ENCODE measurements around the gene DCLK1. TPM values are rescaled to one million over a fixed set of nuclear protein-coding genes. Genes with fewer than 3 reads are reported as not detected.

The DCLK1 gene
- total RNA-seq, 4 donors from 2014 or later, result 11.7 to 51.4 (median 15.8) TPM

DNA sequence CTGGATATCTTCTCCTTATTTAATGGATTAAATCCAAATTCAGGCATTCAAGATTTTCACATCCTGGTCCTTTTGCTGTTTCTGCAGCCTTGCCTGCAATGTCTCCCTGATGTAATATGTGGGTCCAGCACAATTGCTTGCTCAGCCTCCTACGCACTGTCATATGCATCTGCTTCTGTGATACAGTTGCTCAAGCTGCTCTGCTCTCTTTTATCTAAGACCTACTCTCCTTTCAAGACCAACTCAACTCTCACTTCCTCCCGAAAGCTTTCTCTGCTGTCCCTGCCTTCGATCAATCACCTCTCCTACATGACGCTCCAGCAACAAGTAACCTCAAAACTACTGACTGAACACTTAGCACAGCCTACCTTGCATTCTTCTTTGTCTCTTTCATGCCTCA lies 138.2 kb downstream of the DCLK1 start:
- Histone ChIP-seq H3K4me3 (no peak overlapping the region), H3K9me3 (no peaks in the 10 kb centered on the region), H3K27ac (no peak overlapping the region), H3K4me1 (peaks cover 12% of the 10 kb centered on the region), H3K27me3 (no peaks in the 10 kb centered on the region), H3K36me3 (no peaks in the 10 kb centered on the region)
- DNase-seq (ENCODE audit: low spot score in 2 of 2), result no peak
- no peak for TF ChIP-seq POLR2AphosphoS5 (IDR thresholded peaks at IDR 0.05)
- TF ChIP-seq, protein P1, sequence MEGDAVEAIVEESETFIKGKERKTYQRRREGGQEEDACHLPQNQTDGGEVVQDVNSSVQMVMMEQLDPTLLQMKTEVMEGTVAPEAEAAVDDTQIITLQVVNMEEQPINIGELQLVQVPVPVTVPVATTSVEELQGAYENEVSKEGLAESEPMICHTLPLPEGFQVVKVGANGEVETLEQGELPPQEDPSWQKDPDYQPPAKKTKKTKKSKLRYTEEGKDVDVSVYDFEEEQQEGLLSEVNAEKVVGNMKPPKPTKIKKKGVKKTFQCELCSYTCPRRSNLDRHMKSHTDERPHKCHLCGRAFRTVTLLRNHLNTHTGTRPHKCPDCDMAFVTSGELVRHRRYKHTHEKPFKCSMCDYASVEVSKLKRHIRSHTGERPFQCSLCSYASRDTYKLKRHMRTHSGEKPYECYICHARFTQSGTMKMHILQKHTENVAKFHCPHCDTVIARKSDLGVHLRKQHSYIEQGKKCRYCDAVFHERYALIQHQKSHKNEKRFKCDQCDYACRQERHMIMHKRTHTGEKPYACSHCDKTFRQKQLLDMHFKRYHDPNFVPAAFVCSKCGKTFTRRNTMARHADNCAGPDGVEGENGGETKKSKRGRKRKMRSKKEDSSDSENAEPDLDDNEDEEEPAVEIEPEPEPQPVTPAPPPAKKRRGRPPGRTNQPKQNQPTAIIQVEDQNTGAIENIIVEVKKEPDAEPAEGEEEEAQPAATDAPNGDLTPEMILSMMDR (IDR thresholded peaks at IDR 0.05), result no peak
- no peak for TF ChIP-seq POLR2A (IDR thresholded peaks at IDR 0.05)
- TF ChIP-seq EP300 (IDR thresholded peaks at IDR 0.05), result no peak
- whole genome bisulfite sequencing, result 90% methylated on average over 4 of the region's 4 CpGs

GRCh38 chr13:35990196-35990595 lies 141.0 kb downstream of the DCLK1 start:
- WGBS, result 90% methylated on average over 3 of the region's 3 CpGs
- Histone ChIP-seq H3K9me3 (no peaks in the 10 kb centered on the region), H3K36me3 (no peaks in the 10 kb centered on the region), H3K27ac (no peak overlapping the region), H3K4me1 (peaks cover 11% of the 10 kb centered on the region), H3K27me3 (no peaks in the 10 kb centered on the region), H3K4me3 (no peak overlapping the region)
- no peak for TF ChIP-seq POLR2AphosphoS5 (IDR thresholded peaks at IDR 0.05)
- TF ChIP-seq, protein P1 (IDR thresholded peaks at IDR 0.05), result no peak
- TF ChIP-seq EP300 (IDR thresholded peaks at IDR 0.05), result no peak
- TF ChIP-seq POLR2A (IDR thresholded peaks at IDR 0.05), result no peak
- no peak for DNase-seq (ENCODE audit: low spot score in 2 of 2)

GRCh38 chr13:35988648-35989081 lies 142.5 kb downstream of the DCLK1 start:
- no peaks in the 10 kb centered on the region for H3K36me3 ChIP-seq
- no peak overlapping the region for H3K4me3 ChIP-seq
- WGBS, result 59% methylated on average over 6 of the region's 6 CpGs
- TF ChIP-seq POLR2AphosphoS5 (IDR thresholded peaks at IDR 0.05) (no peak), POLR2A (IDR thresholded peaks at IDR 0.05) (no peak), EP300 (IDR thresholded peaks at IDR 0.05) (no peak)
- TF ChIP-seq, protein P1 (IDR thresholded peaks at IDR 0.05), result no peak
- H3K9me3 ChIP-seq, result no peaks in the 10 kb centered on the region
- H3K27me3 ChIP-seq, result no peaks in the 10 kb centered on the region
- peaks cover 1% of the 10 kb centered on the region for H3K4me1 ChIP-seq
- DNase-seq (ENCODE audit: low spot score in 2 of 2), result no peak
- H3K27ac ChIP-seq, result no peak overlapping the region

- Histone ChIP-seq H3K36me3 (no peaks in the 10 kb centered on the region), H3K4me3 (no peak overlapping the region), H3K9me3 (no peaks in the 10 kb centered on the region), H3K27me3 (no peaks in the 10 kb centered on the region), H3K4me1 (no peaks in the 10 kb centered on the region), H3K27ac (no peak overlapping the region)
- no peak for DNase-seq (ENCODE audit: low spot score in 2 of 2)
- WGBS, result 72% methylated on average over 18 of the region's 19 CpGs
- TF ChIP-seq, protein P1 (IDR thresholded peaks at IDR 0.05), result no peak
- no peak for TF ChIP-seq EP300 (IDR thresholded peaks at IDR 0.05)
- no peak for TF ChIP-seq POLR2AphosphoS5 (IDR thresholded peaks at IDR 0.05)
- TF ChIP-seq POLR2A (IDR thresholded peaks at IDR 0.05), result no peak
Observed at GRCh38 chr13:35987572-35988513, 143.3 kb downstream of the DCLK1 start.

- Histone ChIP-seq H3K27ac (no peak overlapping the region), H3K4me1 (no peaks in the 10 kb centered on the region), H3K36me3 (no peaks in the 10 kb centered on the region), H3K4me3 (no peak overlapping the region), H3K9me3 (no peaks in the 10 kb centered on the region), H3K27me3 (no peaks in the 10 kb centered on the region)
- TF ChIP-seq POLR2AphosphoS5 (IDR thresholded peaks at IDR 0.05), result no peak
- WGBS, result 58% methylated on average over 10 of the region's 10 CpGs
- no peak for DNase-seq (ENCODE audit: low spot score in 2 of 2)
Observed at GRCh38 chr13:35984776-35985453, 146.3 kb downstream of the DCLK1 start.

Measured in suprapubic skin (tissue), 4 donors.